ENCODE results near the gene TMC2. TPM values are rescaled to one million over a fixed set of nuclear protein-coding genes. Genes with fewer than 3 reads are reported as not detected.
"Not testable (repeated sequence)": the region's sequence is repeated elsewhere in the genome, so short reads cannot be mapped to it uniquely, and the experiment has no call there.

TMC2 gene, protein sequence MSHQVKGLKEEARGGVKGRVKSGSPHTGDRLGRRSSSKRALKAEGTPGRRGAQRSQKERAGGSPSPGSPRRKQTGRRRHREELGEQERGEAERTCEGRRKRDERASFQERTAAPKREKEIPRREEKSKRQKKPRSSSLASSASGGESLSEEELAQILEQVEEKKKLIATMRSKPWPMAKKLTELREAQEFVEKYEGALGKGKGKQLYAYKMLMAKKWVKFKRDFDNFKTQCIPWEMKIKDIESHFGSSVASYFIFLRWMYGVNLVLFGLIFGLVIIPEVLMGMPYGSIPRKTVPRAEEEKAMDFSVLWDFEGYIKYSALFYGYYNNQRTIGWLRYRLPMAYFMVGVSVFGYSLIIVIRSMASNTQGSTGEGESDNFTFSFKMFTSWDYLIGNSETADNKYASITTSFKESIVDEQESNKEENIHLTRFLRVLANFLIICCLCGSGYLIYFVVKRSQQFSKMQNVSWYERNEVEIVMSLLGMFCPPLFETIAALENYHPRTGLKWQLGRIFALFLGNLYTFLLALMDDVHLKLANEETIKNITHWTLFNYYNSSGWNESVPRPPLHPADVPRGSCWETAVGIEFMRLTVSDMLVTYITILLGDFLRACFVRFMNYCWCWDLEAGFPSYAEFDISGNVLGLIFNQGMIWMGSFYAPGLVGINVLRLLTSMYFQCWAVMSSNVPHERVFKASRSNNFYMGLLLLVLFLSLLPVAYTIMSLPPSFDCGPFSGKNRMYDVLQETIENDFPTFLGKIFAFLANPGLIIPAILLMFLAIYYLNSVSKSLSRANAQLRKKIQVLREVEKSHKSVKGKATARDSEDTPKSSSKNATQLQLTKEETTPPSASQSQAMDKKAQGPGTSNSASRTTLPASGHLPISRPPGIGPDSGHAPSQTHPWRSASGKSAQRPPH
- polyA plus RNA-seq (2011; rRNA removed) (not detected in 2 replicates), polyA minus RNA-seq (2011; rRNA and poly(A)+ RNA removed) (not detected in 2 replicates)

DNA sequence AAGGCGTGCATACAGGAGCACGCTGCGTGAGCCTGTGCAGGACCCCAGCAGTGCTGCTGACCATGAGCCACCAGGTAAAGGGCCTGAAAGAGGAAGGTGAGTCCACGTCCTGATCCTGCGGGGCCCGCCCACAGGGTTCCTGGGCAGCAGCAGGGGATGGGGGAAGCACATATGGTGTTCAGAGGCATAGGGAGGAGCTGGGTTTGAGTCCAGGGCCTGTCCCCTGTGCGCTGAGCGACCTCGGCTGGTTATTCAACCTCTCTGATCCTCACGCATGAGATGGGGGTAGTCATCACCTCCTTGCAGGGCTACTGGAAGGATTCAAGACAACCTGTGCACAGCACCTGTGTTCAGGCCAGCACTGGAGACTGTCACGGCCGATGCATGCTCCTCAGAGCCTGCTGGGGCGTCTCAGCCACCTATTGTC is at the start of gene TMC2:
Gene TMC2, plus strand, starts transcription at position 14 of the 427 bp plus-strand sequence. Its CDS starts 49 bp downstream, at position 63.
- Histone ChIP-seq H3K4me3 (ENCODE audit: low read depth, low read length) (no peak within 1 kb of the TSS), H3K9me3 (ENCODE audit: control insufficient read depth, insufficient read depth, low read length) (no peaks in the 10 kb centered on the region), H3K27me3 (ENCODE audit: control insufficient read depth, insufficient read depth, low read length) (peaks cover 60% of the 10 kb centered on the region), H3K27ac (ENCODE audit: low read depth, low read length) (no peak within 1 kb of the TSS)
- DNase-seq (ENCODE audit: low read depth, low spot score), result no peak
- ChIA-PET POLR2A (no interaction called here), CTCF (no interaction called here)
- TF ChIP-seq, protein P1, sequence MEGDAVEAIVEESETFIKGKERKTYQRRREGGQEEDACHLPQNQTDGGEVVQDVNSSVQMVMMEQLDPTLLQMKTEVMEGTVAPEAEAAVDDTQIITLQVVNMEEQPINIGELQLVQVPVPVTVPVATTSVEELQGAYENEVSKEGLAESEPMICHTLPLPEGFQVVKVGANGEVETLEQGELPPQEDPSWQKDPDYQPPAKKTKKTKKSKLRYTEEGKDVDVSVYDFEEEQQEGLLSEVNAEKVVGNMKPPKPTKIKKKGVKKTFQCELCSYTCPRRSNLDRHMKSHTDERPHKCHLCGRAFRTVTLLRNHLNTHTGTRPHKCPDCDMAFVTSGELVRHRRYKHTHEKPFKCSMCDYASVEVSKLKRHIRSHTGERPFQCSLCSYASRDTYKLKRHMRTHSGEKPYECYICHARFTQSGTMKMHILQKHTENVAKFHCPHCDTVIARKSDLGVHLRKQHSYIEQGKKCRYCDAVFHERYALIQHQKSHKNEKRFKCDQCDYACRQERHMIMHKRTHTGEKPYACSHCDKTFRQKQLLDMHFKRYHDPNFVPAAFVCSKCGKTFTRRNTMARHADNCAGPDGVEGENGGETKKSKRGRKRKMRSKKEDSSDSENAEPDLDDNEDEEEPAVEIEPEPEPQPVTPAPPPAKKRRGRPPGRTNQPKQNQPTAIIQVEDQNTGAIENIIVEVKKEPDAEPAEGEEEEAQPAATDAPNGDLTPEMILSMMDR (IDR thresholded peaks at IDR 0.05; ENCODE audit: low read depth, low read length), result no peak

DNA sequence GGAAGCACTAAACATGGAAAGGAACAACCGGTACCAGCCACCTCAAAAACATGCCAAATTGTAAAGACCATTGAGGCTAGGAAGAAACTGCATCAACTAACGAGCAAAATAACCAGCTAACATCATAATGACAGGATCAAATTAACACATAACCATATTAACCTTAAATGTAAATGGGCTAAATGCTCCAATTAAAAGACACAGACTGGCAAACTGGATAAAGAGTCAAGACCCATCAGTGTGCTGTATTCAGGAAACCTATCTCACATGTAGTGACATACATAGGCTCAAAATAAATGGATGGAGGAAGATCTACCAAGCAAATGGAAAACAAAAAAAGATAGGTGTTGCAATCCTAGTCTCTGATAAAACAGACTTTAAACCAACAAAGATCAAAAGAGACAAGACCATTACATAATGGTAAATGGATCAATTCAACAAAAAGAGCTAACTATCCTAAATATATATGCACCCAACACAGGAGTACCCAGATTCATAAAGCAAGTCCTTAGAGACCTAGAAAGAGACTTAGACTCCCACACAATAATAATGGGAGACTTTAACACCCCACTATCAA is 33.5 kb upstream of the TMC2 start:
- H3K4me3 ChIP-seq (ENCODE audit: low read depth, low read length); DNase-seq (ENCODE audit: low read depth, low spot score); POLR2A ChIA-PET; H3K9me3 ChIP-seq (ENCODE audit: control insufficient read depth, insufficient read depth, low read length); H3K27me3 ChIP-seq (ENCODE audit: control insufficient read depth, insufficient read depth, low read length); H3K27ac ChIP-seq (ENCODE audit: low read depth, low read length); CTCF ChIA-PET: not testable (repeated sequence)

DNA sequence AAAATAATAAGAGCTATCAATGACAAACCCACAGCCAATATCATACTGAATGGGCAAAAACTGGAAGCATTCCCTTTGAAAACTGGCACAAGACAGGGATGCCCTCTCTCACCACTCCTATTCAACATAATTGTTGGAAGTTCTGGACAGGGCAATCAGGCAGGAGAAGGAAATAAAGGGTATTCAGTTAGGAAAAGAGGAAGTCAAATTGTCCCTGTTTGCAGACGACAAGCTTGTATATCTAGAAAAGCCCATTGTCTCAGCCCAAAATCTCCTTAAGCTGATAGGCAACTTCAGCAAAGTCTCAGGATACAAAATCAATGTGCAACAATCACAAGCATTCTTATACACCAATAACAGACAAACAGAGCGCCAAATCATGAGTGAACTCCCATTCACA is 31.6 kb upstream of the TMC2 start:
- H3K9me3 ChIP-seq (ENCODE audit: control insufficient read depth, insufficient read depth, low read length); H3K27ac ChIP-seq (ENCODE audit: low read depth, low read length); H3K4me3 ChIP-seq (ENCODE audit: low read depth, low read length); H3K27me3 ChIP-seq (ENCODE audit: control insufficient read depth, insufficient read depth, low read length); DNase-seq (ENCODE audit: low read depth, low spot score); POLR2A ChIA-PET: not testable (repeated sequence)
- CTCF ChIA-PET, result interaction anchor here (1.1 kb wide), 1 partner anchor 17 kb away, joined by 5 read pairs; no protein-coding TSS in a partner anchor

DNA sequence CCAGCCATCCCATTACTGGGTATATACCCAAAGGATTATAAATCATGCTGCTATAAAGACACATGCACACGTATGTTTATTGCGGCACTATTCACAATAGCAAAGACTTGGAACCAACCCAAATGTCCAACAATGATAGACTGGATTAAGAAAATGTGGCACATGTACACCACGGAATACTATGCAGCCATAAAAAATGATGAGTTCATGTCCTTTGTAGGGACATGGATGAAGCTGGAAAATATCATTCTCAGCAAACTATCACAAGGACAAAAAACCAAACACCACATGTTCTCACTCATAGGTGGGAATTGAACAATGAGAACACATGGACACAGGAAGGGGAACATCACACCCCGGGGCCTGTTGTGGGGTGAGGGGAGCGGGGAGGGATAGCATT is 29.9 kb upstream of the TMC2 start:
- H3K9me3 ChIP-seq (ENCODE audit: control insufficient read depth, insufficient read depth, low read length); DNase-seq (ENCODE audit: low read depth, low spot score); H3K27ac ChIP-seq (ENCODE audit: low read depth, low read length); H3K27me3 ChIP-seq (ENCODE audit: control insufficient read depth, insufficient read depth, low read length); POLR2A ChIA-PET; H3K4me3 ChIP-seq (ENCODE audit: low read depth, low read length): not testable (repeated sequence)
- CTCF ChIA-PET, result interaction anchor here (0.7 kb wide), 1 partner anchor 32 kb away, joined by 3 read pairs; no protein-coding TSS in a partner anchor

DNA sequence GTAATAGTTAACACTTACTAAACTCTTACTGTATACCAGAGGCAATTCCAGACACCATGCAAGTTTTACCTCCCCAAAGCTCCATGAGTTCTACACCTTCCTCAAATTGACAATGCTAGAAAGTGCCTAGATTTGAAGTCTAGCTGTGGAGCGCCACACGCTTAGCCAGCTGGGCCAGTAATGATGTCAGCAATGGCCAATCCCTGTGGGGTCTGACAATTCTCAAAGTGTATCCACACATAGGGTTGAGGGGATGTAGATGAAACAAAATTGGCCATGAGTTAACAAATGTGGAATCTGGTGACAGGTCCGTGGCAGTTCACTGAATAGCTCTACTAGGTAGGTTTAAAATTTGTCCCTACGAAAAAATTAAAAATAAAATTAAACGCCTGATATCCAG is 28.9 kb upstream of the TMC2 start:
- POLR2A ChIA-PET, result interaction anchor here (0.6 to 0.9 kb wide), 3 partner anchors 37 to 587 kb away, joined by 3 read pairs; partner anchors contain the start of gene SNRPB
- no peak overlapping the region for H3K27ac ChIP-seq (ENCODE audit: low read depth, low read length)
- CTCF ChIA-PET, result interaction anchor here (0.6 to 1.9 kb wide), 3 partner anchors 14 to 440 kb away, joined by 3 to 16 read pairs (median 5); no protein-coding TSS in a partner anchor
- no peaks in the 10 kb centered on the region for H3K27me3 ChIP-seq (ENCODE audit: control insufficient read depth, insufficient read depth, low read length)
- H3K4me3 ChIP-seq (ENCODE audit: low read depth, low read length), result peak overlapping the region; percentile 85; the same call in 1 of the 2 replicates
- TF ChIP-seq, protein P1 (IDR thresholded peaks at IDR 0.05; ENCODE audit: low read depth, low read length), result no peak
- no peaks in the 10 kb centered on the region for H3K9me3 ChIP-seq (ENCODE audit: control insufficient read depth, insufficient read depth, low read length)
- DNase-seq (ENCODE audit: low read depth, low spot score), result no peak
